GM19395 (cell line): Measurements from ENCODE around the gene FAM120C.

Experiments used
- ATAC-seq: cut with Tn5 transposase; IDR thresholded peaks from one replicate; pipeline ENCODE4 v1.9.1; 2021; ENCODE audit warnings: mild to moderate bottlenecking, moderate library complexity; ENCODE audit not compliant: unreplicated experiment

Gene FAM120C

GRCh38 chrX:54171527-54172250 is 11.4 kb downstream of the FAM120C start:
- ATAC-seq, result no peak

- no peak for ATAC-seq
Observed at GRCh38 chrX:54171091-54171490, 12.0 kb downstream of the FAM120C start.

GRCh38 chrX:54166915-54167314 is 16.1 kb downstream of the FAM120C start:
- ATAC-seq, result no peak

- no peak for ATAC-seq
Observed at GRCh38 chrX:54157561-54157960, 25.5 kb downstream of the FAM120C start.

- ATAC-seq, result no peak
Observed at GRCh38 chrX:54134269-54134668, 48.8 kb downstream of the FAM120C start.

- ATAC-seq, result no peak
Observed at GRCh38 chrX:54116391-54116790, 66.7 kb downstream of the FAM120C start.

GRCh38 chrX:54093571-54093970 is 89.5 kb downstream of the FAM120C start:
- no peak for ATAC-seq

- no peak for ATAC-seq
Observed at GRCh38 chrX:54093159-54093558, 89.9 kb downstream of the FAM120C start.

GRCh38 chrX:54090880-54091279 is 92.2 kb downstream of the FAM120C start:
- ATAC-seq, result no peak

GRCh38 chrX:54089191-54089590 is 93.9 kb downstream of the FAM120C start:
- ATAC-seq, result no peak

- no peak for ATAC-seq
Observed at GRCh38 chrX:54087661-54088060, 95.4 kb downstream of the FAM120C start.

- no peak for ATAC-seq
Observed at GRCh38 chrX:54085666-54086065, 97.4 kb downstream of the FAM120C start.

- no peak for ATAC-seq
Observed at GRCh38 chrX:54076903-54077302, 106.2 kb downstream of the FAM120C start.

- no peak for ATAC-seq
Observed at GRCh38 chrX:54074826-54075225, 108.2 kb downstream of the FAM120C start.

GRCh38 chrX:54067766-54068165 is 115.3 kb downstream of the FAM120C start:
- no peak for ATAC-seq

GRCh38 chrX:54066841-54067240 is 116.2 kb downstream of the FAM120C start:
- ATAC-seq, result no peak

- ATAC-seq, result no peak
Observed at GRCh38 chrX:54064564-54064963, 118.5 kb downstream of the FAM120C start.

GRCh38 chrX:54063361-54063760 is 119.7 kb downstream of the FAM120C start:
- no peak for ATAC-seq

GRCh38 chrX:54049801-54050200 is 133.3 kb downstream of the FAM120C start:
- no peak for ATAC-seq

- no peak for ATAC-seq
Observed at GRCh38 chrX:54048412-54048811, 134.6 kb downstream of the FAM120C start.

GRCh38 chrX:54045563-54046228 is 137.4 kb downstream of the FAM120C start:
- ATAC-seq, result no peak

GRCh38 chrX:54044877-54045338 is 138.1 kb downstream of the FAM120C start:
- ATAC-seq, result no peak
